Neural progenitor cell (in vitro differentiated cells): Measurements from ENCODE around the gene RALGAPA2. TPM values are rescaled to one million over a fixed set of nuclear protein-coding genes. Genes with fewer than 3 reads are reported as not detected.

Source experiments
- DNase-seq: peaks from one replicate; pipeline ENCODE4 v3.0.0-alpha.2; 2016; ENCODE audit warnings: low spot score
- H2AFZ ChIP-seq: fragments of 200-600 bp; sonication (generic); replicated peaks from 2 replicates; pipeline ENCODE4 v1.6.1; 2016; ENCODE audit warnings: antibody characterized with exemption
- H3F3A ChIP-seq: fragments of 200-600 bp; sonication (generic); 2 replicates; pipeline ENCODE4 v1.6.1; 2016; ENCODE audit warnings: antibody characterized with exemption, low read depth
- H3K27ac ChIP-seq: fragments of 200-600 bp; sonication (generic); 2 replicates; pipeline ENCODE4 v1.5.1; 2016; ENCODE audit warnings: mild to moderate bottlenecking
- H3K27me3 ChIP-seq: fragments of 200-600 bp; sonication (generic); 2 replicates; pipeline ENCODE4 v1.6.1; 2016; ENCODE audit warnings: mild to moderate bottlenecking, moderate library complexity
- H3K36me3 ChIP-seq: fragments of 200-600 bp; sonication (generic); 2 replicates; pipeline ENCODE4 v1.5.1; 2016
- H3K4me1 ChIP-seq: fragments of 200-600 bp; sonication (generic); 2 replicates; pipeline ENCODE4 v1.6.1; 2016; ENCODE audit warnings: mixed run types
- H3K4me2 ChIP-seq: fragments of 200-600 bp; sonication (generic); 2 replicates; pipeline ENCODE4 v1.6.1; 2016
- H3K4me3 ChIP-seq: fragments of 200-600 bp; sonication (generic); 2 replicates; pipeline ENCODE4 v1.5.1; 2016
- H3K79me2 ChIP-seq: fragments of 200-600 bp; sonication (generic); 2 replicates; pipeline ENCODE4 v1.6.1; 2016; ENCODE audit warnings: low read depth
- H3K9ac ChIP-seq: fragments of 200-600 bp; sonication (generic); 2 replicates; pipeline ENCODE4 v1.6.1; 2016
- H3K9me3 ChIP-seq: fragments of 200-600 bp; sonication (generic); 2 replicates; pipeline ENCODE4 v1.5.1; 2016; ENCODE audit warnings: low read depth
- H4K20me1 ChIP-seq: fragments of 200-600 bp; sonication (generic); 2 replicates; pipeline ENCODE4 v1.6.1; 2016; ENCODE audit warnings: low read depth
- H3K27ac Mint-ChIP-seq: 3 replicates; pipeline ENCODE4 v1.8.0; 2021; ENCODE audit warnings: mixed read lengths
- H3K27me3 Mint-ChIP-seq: 2 replicates; pipeline ENCODE4 v1.8.0; 2022; ENCODE audit warnings: low read depth, mild to moderate bottlenecking, inconsistent platforms, moderate library complexity, mixed read lengths; ENCODE audit not compliant: insufficient read depth
- H3K36me3 Mint-ChIP-seq: 3 replicates; pipeline ENCODE4 v1.8.0; 2021; ENCODE audit warnings: mixed read lengths
- H3K4me1 Mint-ChIP-seq: 3 replicates; pipeline ENCODE4 v1.8.0; 2021; ENCODE audit warnings: mixed read lengths
- H3K4me3 Mint-ChIP-seq: 3 replicates; pipeline ENCODE4 v1.8.0; 2021; ENCODE audit warnings: mild to moderate bottlenecking, moderate library complexity, mixed read lengths
- H3K9me3 Mint-ChIP-seq: 3 replicates; pipeline ENCODE4 v1.8.0; 2020; ENCODE audit warnings: mixed read lengths
- EZH2 ChIP-seq: fragments of 200-600 bp; sonication (generic); IDR thresholded peaks from 2 replicates; pipeline ENCODE4 v1.6.1; 2017; ENCODE audit warnings: antibody characterized with exemption, mild to moderate bottlenecking, moderate library complexity
- EZH2phosphoT487 ChIP-seq: fragments of 200-600 bp; sonication (generic); IDR thresholded peaks from 2 replicates; pipeline ENCODE4 v1.6.1; 2017; ENCODE audit warnings: antibody characterized with exemption
- total RNA-seq: library from RNA; depleted of rRNA; stranded (reverse); fragments of >200 nt; gene quantifications from 2 replicates; pipeline ENCODE4 v1.2.3, GENCODE V29; 2015; ENCODE audit warnings: low replicate concordance
- TF ChIP-seq, protein P1 (sequence below): fragments of 200-600 bp; sonication (generic); IDR thresholded peaks from 2 replicates; pipeline ENCODE4 v1.5.1; 2017; ENCODE audit warnings: antibody characterized with exemption, mild to moderate bottlenecking

RALGAPA2 gene
- total RNA-seq, 1 donor from 2014 or later = 25.9 TPM

DNA sequence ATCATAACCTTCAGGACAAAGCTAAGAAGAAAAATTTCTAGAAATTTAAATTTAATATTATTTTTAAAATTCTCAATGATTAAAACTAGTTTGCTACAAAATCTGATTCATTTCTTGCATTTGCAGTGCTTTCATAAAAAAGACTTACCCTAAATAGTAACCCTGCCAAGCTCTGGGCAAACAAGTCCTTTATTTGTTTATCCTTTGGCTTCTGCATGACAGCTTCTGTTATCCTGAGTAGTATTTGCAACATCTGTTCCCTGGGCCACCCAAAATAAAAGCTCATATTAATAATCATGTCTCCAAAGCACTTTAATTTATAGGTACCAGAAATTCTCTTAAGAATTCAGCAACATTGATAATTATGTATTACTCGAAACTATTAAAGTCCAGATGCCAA lies 101.3 kb downstream of the RALGAPA2 start:
- no peak overlapping the region for H3K4me2 ChIP-seq
- Mint-ChIP-seq H3K4me3 (no peak overlapping the region), H3K4me1 (no peaks in the 10 kb centered on the region), H3K27me3 (no peaks in the 10 kb centered on the region), H3K9me3 (no peaks in the 10 kb centered on the region), H3K27ac (no peak overlapping the region), H3K36me3 (peaks cover 13% of the 10 kb centered on the region)
- H3K27ac ChIP-seq = no peak overlapping the region
- no peak overlapping the region for H2AFZ ChIP-seq
- no peaks in the 10 kb centered on the region for H3K79me2 ChIP-seq
- no peaks in the 10 kb centered on the region for H4K20me1 ChIP-seq
- no peaks in the 10 kb centered on the region for H3F3A ChIP-seq
- TF ChIP-seq EZH2phosphoT487 (no peak), EZH2 (no peak)
- TF ChIP-seq, protein P1, sequence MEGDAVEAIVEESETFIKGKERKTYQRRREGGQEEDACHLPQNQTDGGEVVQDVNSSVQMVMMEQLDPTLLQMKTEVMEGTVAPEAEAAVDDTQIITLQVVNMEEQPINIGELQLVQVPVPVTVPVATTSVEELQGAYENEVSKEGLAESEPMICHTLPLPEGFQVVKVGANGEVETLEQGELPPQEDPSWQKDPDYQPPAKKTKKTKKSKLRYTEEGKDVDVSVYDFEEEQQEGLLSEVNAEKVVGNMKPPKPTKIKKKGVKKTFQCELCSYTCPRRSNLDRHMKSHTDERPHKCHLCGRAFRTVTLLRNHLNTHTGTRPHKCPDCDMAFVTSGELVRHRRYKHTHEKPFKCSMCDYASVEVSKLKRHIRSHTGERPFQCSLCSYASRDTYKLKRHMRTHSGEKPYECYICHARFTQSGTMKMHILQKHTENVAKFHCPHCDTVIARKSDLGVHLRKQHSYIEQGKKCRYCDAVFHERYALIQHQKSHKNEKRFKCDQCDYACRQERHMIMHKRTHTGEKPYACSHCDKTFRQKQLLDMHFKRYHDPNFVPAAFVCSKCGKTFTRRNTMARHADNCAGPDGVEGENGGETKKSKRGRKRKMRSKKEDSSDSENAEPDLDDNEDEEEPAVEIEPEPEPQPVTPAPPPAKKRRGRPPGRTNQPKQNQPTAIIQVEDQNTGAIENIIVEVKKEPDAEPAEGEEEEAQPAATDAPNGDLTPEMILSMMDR = no peak
- H3K4me3 ChIP-seq = no peak overlapping the region
- H3K27me3 ChIP-seq = no peaks in the 10 kb centered on the region
- no peak for DNase-seq
- no peak overlapping the region for H3K9ac ChIP-seq
- no peaks in the 10 kb centered on the region for H3K36me3 ChIP-seq
- no peaks in the 10 kb centered on the region for H3K4me1 ChIP-seq
- no peaks in the 10 kb centered on the region for H3K9me3 ChIP-seq

DNA sequence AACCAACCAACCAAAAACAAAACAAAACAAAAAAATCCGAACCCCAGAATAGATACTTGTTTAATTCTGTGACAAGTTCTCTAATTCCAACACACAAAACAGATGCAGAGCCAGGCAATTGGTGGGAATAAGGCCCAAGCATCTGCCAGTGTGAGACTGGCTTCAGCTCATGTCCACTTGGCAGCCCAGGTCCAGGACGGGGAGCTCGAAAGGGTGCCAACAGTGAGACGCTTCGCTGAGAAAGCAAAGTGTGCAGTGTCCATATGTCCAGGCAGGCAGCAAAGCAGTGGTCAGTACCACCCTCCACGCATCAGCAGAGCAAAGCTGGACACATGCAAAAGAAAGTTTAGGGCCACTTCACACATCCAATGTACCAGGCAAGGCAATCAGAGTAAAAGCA lies 102.9 kb downstream of the RALGAPA2 start:
- H3K36me3 Mint-ChIP-seq = peaks cover 8% of the 10 kb centered on the region
- TF ChIP-seq EZH2phosphoT487 = no peak
- TF ChIP-seq EZH2 = no peak
- TF ChIP-seq, protein P1 = no peak
- no peaks in the 10 kb centered on the region for H3K9me3 Mint-ChIP-seq
- H3F3A ChIP-seq = no peaks in the 10 kb centered on the region
- H3K27ac Mint-ChIP-seq = no peak overlapping the region
- H3K4me1 Mint-ChIP-seq = no peaks in the 10 kb centered on the region
- no peaks in the 10 kb centered on the region for H3K27me3 Mint-ChIP-seq
- H3K9ac ChIP-seq = no peak overlapping the region
- H3K27ac ChIP-seq = no peak overlapping the region
- H3K9me3 ChIP-seq = no peaks in the 10 kb centered on the region
- no peaks in the 10 kb centered on the region for H3K4me1 ChIP-seq
- no peak overlapping the region for H2AFZ ChIP-seq
- H3K4me3 ChIP-seq = no peak overlapping the region
- H3K79me2 ChIP-seq = no peaks in the 10 kb centered on the region
- H4K20me1 ChIP-seq = no peaks in the 10 kb centered on the region
- no peaks in the 10 kb centered on the region for H3K36me3 ChIP-seq
- no peaks in the 10 kb centered on the region for H3K27me3 ChIP-seq
- no peak for DNase-seq
- no peak overlapping the region for H3K4me2 ChIP-seq
- no peak overlapping the region for H3K4me3 Mint-ChIP-seq

DNA sequence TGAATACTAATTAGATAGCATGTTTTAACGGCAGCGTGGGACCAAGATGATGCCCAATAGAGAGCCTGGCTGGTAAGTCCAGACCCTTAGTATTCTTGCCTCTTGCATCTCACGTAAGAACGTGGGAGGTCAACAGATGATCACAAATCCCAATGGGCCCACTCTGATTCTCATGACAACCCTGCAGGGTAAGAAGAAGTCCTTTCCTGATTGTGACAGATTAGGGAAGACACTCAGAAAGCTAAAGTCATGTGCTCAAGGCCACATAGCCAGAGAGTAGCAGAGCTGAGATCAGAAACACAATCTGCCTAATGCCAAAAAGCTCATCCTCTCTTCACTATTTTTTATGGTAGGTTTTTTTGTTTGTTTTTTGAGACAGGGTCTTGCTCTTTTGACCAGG lies 103.8 kb downstream of the RALGAPA2 start:
- DNase-seq = no peak
- H3K79me2 ChIP-seq = no peaks in the 10 kb centered on the region
- no peaks in the 10 kb centered on the region for H3K36me3 ChIP-seq
- H3K27me3 ChIP-seq = no peaks in the 10 kb centered on the region
- TF ChIP-seq EZH2 (no peak), EZH2phosphoT487 (no peak)
- TF ChIP-seq, protein P1 = no peak
- no peaks in the 10 kb centered on the region for H3K9me3 ChIP-seq
- H3K27ac ChIP-seq = no peak overlapping the region
- no peaks in the 10 kb centered on the region for H3K4me1 ChIP-seq
- H2AFZ ChIP-seq = no peak overlapping the region
- Mint-ChIP-seq H3K4me3 (no peak overlapping the region), H3K27ac (no peak overlapping the region), H3K9me3 (no peaks in the 10 kb centered on the region), H3K4me1 (no peaks in the 10 kb centered on the region), H3K27me3 (no peaks in the 10 kb centered on the region), H3K36me3 (peaks cover 7% of the 10 kb centered on the region)
- H3K4me3 ChIP-seq = no peak overlapping the region
- H3K9ac ChIP-seq = no peak overlapping the region
- H4K20me1 ChIP-seq = no peaks in the 10 kb centered on the region
- H3K4me2 ChIP-seq = no peak overlapping the region
- H3F3A ChIP-seq = no peaks in the 10 kb centered on the region
